Left forelimb (tissue), 1 donor: ENCODE data around the gene TOR1AIP2.
"Not testable (repeated sequence)": the region's sequence is repeated elsewhere in the genome, so short reads cannot be mapped to it uniquely, and the experiment has no call there.

Source experiments
- DNase-seq: peaks from one replicate; pipeline ENCODE4 v3.0.0-alpha.2; 2018; ENCODE audit warnings: low spot score

The TOR1AIP2 gene

DNA sequence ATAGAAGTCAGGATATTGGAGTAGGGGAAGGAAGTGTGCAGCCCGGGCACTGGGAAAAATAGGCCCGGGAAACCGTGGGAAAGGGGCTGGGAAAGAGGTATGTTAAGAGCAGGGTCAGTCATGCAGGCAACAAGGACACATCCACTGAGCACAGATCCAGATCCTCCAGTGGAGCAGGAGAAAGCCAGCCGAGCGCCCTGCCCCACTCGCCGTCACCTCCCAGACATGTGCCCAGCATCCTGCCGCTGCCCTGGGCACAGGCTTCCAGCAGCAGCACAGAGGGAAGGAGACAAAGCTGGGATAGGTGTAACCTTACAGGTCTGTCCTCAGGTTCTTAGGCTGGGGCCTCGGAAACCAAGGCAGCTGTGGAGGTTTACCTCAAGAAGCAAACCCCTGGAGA is 70.3 kb downstream of the TOR1AIP2 start:
- no peak for DNase-seq

GRCh38 chr1:179806333-179806732 is 71.3 kb downstream of the TOR1AIP2 start:
- DNase-seq = no peak

- no peak for DNase-seq
Observed at GRCh38 chr1:179805291-179806195, 72.1 kb downstream of the TOR1AIP2 start.

GRCh38 chr1:179804417-179804816 is 73.2 kb downstream of the TOR1AIP2 start:
- not testable (repeated sequence) for DNase-seq

GRCh38 chr1:179803918-179804317 is 73.7 kb downstream of the TOR1AIP2 start:
- no peak for DNase-seq

DNA sequence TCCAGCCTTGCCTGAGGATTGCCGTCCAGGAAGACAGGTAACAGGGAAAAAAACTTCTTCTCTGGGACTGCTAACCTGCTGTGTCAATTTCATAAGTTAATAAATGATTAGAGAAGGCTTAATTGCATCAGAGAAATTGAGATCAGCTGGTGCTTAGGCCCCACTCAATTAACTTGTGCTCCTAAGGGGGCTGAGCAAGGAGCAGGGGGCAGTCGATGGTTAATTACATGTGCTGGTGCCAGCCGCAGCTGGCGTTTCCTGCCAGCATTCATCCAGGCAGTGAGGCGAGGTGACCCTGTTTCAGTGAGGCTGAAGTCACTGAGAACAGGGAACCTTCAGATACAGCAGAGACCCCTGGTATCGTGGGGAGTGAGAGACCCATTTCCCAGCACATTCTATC is 74.5 kb downstream of the TOR1AIP2 start:
- DNase-seq = no peak

DNA sequence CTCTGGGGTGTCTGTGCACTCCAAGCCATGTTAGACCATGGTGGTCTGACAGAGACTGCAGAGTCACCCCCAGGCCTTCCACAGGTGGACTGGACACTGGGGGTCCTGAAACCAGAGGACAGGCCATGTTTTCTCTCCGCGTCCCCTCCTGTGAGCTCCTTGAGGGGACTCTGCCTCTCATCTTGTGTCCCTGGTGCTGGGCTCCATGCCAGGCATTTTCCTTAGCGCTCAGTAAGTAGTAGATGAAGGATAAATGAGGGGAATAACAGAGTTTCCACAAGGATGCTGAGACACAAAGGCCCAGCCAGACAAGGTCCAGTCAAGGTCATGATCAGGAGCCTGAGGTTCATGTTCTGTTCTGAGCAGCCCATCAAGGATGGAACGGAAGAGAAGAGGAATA is 77.1 kb downstream of the TOR1AIP2 start:
- no peak for DNase-seq

GRCh38 chr1:179798864-179799516 is 78.6 kb downstream of the TOR1AIP2 start:
- no peak for DNase-seq

DNA sequence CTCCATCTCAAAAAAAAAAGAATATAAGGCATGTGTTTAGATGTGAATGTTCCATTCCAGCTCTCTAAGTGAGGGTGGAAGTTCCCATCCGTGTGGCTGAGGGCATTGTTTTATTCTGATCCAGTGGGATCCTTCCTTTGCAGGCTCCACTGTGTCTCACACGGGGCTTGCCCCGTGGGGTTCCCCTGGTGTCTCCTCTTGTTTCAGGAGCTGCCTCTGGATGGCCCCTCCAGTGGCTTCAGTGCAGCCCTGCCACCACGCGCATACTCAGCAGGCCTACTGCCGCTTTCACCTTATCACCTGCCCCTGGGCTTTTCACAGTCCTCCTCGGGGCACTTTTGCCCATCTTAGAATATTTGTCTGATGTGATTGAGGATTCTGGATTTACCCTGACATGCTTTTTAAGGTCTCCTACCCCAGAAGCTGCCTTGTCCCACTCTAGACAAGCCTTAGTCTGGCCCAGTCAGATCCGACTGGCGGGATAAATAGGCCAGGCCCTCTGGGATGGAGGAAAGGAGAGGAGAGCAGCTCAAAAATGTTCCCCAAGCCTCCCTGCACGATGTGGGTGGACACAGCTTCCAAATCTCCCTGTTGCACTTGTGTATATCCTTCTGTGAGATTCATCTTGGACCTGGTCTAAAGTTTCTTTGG is 79.3 kb downstream of the TOR1AIP2 start:
- DNase-seq = no peak

DNA sequence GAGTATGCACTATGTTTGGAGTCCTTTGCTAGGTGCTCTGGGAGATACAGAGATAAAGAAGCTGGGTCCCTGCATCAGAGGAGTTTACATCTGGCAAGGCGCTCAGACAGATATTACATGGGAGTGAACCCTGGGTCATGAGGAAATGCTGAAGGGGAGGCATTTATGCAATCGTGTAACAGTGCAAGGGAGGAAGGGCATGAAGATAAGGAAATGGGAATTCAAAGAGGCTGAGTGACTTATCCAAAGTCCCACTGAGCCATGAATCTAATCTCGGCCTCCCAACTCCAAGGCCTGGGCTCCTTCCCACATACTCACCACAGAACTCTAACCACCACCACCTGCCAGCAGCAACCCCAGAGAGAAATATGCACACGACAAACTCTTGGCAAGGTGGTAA is 82.9 kb downstream of the TOR1AIP2 start:
- no peak for DNase-seq

- DNase-seq = no peak
Observed at GRCh38 chr1:179794146-179794545, 83.5 kb downstream of the TOR1AIP2 start.

DNA sequence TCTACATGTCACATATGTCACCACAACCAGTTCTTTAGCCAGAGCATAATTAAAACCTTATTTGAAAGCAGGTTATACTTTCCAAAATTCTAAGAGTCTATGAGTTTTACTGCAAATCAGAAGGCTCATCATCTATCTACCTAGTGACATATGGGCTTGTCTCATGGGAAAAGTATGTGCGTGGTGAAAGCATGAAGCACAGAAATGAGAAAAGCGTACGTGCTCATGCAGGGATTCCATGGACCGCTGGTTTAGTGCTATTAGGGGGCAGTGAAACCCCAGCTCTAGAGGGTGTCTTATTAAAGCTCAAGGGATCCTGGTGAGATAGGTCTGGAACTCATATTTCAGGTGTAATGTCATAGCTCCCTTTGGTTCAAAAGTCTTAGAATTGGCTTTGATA is 84.3 kb downstream of the TOR1AIP2 start:
- DNase-seq = no peak
